EH (cell line): Measurements from ENCODE around the gene GALNT2.

Source experiments
- DNase-seq: peaks from one replicate; pipeline ENCODE4 v3.0.0-alpha.2; 2015; ENCODE audit warnings: low read depth

GALNT2 gene

DNA sequence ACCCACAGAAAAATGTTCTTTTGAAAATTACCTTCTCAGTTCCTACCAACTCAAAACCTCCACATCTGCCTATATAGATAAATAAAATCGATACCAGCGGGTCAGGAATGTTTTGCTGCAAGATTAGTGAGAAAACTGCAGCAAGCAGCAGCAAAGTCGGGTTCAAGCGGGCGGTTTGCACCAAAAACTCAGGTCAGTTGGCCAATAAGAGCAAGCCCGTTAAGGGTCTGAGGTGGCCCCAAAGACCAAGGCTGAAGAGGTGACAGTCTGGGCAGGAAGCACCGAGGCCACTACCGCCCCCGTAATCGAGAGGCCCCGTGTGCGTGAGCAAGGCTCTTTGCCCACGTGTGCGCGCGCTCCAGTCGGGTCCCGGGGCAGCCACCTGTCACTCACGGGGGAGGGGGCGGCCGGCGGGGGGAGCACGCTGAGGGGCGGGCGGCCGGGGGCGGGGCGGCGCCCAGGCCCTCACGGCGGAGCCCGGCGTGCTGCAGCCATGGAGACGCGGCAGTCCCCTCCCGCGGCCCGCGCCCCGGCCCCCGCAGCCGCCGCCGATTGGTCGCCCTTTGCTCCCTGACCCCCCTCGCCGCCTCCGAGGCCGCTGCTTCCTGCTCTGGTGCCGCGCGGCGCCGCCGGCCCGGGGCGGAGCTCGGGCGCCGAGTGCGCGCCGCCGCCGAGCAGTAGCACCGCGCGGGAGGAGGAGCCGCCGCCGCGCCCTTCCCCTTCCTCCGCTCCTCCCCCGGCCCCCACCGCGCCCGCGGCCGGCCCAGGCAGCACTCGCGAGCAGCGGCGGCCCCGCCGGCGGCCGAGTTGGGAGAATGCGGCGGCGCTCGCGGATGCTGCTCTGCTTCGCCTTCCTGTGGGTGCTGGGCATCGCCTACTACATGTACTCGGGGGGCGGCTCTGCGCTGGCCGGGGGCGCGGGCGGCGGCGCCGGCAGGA is at the start of gene GALNT2:
Gene GALNT2 (plus strand): TSS at position 773 of the 939 bp plus-strand sequence. CDS start 43 bp downstream, at position 816.
- DNase-seq = peak; percentile 90

DNA sequence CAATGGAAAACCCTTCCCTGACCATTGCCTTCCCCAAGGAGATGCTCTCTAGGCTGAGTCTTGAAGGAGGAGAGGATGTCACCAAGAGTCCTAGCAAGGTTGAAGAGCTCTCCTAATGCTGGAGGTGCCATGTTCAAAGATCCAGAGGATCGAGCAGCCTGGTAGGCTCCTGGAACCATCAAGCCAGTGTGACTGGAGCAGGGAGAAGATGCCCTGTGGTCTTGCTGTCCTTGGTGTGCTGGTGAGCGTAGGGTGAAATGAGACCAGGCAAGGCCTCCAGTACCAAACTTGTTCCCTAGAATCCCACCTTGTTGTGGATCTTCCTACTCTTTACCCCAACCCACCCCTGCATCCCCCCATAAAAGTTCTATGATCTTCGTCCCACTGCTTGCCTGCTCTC is 46.6 kb upstream of the GALNT2 start:
- no peak for DNase-seq

DNA sequence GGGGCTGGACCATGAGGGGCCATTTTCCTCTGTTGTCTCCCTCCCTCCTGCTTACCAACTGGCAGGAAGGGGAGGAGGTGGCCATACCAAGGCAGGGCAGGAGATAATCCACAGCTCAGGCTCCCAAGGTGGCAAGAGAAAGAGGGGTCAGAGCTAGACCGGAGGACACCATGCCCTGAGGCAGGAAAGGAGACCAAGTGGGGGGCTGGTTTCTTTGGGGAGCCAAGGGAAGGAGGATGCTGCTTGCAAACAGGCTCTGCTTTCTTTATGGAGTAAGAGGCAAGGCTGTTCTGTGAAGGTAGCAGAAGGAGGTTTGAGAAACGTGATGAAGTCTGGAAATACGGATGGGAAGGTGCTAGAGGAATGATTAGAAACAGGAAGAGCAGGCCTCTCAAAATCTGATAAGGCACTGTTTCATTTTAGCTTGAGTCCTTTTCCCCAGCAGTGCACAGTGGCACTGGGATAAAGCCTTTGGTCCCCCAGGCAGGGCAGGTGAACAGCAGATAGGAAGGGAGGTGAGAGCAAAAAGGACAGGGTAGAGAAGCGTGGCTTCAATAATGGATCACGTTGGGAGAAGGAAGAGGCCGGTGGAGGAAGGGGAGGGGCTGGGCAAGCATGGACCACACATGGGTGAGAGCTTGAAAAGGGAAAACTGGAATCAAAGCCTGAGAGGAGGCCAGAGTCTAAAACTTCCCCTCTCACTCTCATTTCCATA is 44.2 kb upstream of the GALNT2 start:
- DNase-seq = no peak

DNA sequence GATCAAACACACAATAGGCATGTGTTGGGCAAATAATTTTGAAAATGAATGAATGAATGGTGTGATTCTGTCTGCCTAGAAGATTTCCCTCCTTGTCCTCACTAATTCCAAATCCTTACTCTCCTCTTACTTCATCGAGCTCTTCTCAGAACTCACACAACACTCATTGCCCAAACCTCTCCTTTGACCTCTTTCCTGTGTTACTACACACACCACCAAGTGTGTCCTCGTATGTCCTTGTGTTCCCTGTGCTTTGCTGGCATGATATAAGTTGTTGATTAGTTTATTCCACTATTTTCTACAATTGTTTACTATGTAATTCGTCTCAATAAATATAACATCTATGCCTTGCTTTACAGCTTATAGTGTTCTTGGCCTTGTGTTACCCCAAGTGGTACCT is 41.4 kb upstream of the GALNT2 start:
- DNase-seq = no peak

DNA sequence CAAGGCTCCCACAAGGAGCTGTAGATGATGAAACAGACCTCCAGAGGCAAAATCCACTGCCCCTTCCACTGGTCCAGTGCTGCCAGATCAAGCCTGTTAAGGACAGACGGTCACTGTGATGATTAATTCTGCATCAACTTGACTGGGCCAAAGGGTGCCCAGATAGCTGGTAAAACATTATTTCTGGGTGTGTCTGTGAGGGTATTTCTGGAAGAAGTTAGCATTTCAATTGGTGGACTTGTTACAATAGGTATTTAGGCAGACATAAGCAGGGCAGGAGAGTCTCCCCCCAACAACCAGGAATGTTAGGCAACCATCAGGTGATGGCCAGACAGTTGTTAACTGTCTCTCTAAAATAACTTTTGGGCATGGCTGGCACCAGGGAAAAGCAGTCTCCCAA is 40.9 kb upstream of the GALNT2 start:
- DNase-seq = no peak

DNA sequence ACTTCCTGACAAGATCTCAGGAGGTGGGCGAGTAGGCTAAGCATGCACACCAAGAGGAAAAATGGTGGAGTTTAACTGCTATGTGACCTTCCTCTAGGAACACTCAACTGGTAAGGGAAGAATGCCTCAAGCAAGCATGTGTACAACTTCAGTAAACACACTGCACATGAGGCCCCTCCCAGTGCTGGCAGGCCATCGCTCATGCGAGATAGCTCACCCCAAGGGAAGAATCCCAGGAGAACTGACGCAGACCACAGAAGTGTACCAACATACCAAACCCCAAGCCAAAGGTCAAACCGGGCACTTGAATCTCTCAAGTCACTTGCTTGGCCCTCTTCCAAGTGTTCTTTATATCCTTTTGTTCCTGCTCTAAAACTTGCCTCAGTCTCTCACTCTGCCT is 40.5 kb upstream of the GALNT2 start:
- DNase-seq = no peak

DNA sequence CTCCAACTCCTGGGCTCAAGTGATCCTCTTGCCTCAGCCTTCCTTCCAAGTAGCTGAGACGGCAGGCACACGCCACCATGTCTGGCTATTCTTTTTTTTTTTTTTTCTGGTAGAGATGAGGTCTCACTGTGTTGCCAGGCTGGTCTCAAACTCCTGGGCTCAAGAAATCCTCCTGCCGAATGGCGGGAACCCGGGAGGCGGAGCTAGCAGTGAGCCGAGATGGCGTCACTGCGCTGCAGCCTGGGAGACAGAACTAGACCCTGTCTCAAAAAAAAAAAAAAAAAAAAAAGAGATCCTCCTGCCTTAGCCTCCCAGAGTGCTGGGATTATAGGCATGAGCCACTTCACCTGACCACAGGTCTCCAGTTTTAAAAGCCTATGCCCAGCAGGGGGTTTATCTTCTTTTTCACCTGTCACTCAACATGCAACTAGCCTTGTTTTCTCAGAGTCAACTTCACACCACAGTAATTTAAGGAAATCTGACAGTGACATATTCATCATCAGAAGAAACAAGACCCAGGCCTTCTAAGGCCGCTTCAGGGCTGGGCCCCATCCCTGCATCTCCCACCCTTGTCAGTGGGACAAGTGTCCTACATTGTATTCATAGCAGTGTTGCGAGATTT is 38.3 kb upstream of the GALNT2 start:
- no peak for DNase-seq

DNA sequence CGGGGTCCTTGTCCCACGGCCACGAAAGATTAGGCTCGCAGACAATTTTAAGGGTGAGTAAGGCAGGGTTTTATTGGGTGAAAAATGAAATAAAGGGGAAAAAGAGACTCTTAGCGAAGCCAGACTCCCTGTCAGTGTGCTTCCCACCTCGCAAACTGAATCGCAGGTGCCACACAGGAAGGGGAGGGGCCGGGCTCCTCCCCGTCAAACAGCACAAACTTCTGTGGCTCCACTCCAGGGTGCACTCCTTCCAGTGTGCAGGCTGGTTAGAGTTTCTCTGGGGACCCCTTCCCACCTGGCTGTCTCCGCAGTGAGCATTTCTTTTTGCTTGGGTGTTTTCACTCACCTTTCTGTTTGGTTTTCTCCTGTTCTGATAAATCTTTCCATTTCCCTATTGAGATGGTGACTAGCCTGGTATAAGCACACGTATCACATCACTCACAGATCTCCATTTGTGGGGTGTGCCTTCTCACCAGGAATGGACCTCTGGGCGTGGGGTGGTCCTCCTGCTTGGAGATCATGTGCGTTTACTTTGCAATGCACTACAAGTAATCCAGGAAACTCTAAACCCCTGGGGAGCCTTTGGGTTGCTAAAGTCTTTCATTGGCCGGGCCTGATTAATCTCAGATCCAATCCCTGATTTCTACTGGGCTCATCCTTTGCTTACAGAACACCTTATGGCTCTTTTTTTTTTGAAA is 37.6 kb upstream of the GALNT2 start:
- no peak for DNase-seq

DNA sequence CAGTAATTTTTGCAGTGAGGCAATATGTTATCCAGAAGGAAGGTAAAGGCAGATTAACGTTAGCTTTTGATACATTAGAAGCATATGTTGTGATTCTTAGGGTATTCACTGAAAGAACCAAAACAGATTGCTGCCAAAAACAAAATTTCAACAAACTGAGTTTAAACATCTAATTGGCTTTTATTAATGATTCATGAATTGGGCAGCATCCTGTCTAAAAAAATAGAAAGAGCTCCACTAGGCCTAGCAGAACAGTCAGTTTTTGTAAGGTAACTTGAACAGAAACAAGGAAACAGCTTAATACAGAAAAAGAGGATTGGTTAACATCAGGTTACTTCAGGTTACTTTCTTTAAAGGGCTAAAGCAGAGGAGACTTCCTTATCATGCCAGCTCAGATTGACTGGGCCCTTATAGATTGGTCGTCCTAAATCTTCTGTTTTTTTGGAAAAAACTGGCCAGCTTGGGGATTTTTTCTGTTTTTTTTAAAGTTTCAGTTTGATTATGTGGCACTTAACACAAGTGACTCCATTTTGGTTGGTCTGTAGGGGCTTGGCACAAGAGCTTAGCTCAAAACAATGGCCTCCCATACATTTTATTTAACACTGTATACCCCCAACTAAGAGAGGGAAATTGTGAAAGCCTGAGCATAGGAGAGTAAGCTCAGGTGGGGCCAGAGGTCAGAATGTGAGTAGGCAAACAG is 36.8 kb upstream of the GALNT2 start:
- DNase-seq = no peak

DNA sequence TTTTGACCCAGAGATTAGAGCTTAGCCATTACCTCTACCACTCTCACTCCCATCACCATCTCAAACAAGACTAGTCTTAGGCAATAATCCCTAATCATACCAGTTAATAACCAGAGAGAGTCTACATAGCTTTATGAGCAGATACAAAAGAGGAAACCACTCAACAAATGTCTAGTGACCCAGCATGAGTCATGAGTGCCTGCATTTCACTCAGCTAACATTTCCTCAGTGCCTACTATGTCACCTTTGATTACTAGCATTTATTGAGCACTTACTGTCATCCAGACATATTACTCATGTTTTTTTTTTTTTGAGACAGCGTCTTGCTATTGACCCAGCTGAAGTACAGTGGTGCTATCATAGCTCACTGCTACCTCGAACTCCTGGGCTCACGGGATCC is 35.9 kb upstream of the GALNT2 start:
- DNase-seq = peak; percentile 30

DNA sequence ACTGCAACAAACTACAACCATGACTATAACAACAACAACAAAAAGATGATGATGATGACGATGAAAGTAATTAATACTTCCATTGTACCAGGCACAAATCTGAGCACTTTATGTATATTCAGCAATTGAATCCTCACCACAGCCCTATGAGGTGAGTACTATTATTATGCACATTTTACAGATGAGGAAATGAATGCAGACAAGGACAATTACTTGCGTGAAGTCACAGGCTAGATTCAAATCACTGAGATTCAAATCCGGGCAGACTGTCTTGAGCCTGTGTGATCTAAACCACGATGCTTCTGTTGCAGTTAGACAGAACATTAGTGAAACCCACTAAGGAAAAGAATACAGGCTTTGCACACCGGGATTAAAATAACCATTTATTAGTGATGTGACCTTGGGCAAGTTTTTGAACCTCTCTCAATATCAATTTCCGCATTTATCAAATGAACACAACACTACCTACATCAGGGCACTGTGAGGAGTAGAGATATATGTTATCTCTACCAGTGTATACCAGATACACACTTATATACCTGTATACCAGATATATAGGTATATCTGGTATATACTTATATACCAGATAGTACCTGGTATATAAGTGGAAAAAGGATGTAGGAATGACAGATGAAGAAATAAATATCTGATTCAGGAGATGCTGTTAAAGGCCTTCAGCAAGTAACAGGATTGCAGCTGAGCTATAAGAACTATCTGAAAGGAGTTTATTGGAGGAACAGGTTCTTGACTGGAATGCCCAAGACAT is 34.3 kb upstream of the GALNT2 start:
- no peak for DNase-seq

DNA sequence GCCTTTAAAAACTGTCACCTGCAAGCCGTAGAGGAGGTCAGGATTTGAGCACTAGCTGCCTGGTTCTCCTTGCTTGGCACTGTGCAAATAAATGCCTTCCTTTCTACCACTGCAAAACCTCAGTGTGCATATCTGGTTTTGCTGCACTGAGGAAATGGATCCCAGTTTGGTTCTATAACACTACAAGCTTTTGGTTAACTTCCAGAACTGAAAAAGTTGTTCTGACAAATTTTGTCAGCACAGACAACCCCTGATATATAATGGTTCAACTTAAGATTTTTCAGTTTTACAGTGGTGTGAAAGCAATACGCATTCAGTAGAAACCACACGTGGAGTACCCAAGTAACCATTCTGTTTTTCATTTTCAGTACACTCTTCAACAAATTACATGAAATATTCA is 29.8 kb upstream of the GALNT2 start:
- DNase-seq = no peak

DNA sequence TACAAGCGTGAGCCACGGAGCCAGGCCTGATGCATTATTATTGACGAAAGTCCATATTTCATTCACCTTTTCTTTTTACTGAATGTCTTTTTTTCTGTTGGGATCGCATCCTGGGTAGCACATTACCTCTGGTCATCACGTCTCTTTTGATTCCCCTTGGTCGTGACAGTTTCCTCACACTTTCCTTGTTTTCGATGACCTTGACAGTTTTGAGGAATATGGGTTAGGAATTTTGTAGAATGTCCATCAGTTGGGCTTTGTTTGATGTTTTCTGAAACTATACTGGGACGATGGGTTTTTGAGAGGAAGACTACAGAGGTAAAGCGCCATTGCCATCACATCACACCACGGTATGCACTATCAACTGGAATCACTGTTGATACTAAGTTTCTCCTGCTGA is 26.6 kb upstream of the GALNT2 start:
- DNase-seq = no peak

DNA sequence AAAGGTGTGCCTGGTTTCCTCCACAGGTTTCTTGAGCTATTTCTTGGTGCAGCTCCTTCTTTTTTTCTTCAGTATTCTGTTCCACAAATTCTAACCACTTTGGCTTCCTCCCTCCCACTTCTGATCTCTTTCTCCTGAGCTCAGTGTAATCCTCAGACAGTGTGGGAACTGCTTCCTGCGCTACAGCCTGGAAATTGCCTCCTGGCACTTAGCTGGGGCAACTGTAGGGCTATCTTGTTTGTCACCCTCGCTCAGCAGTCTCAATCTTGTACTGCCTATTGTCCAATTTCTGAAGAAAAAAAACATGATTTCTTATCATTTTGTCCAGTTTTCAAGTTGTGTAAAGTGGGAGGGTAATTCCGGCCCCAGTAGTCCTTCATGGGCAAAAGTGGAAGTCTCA is 24.0 kb upstream of the GALNT2 start:
- DNase-seq = no peak

DNA sequence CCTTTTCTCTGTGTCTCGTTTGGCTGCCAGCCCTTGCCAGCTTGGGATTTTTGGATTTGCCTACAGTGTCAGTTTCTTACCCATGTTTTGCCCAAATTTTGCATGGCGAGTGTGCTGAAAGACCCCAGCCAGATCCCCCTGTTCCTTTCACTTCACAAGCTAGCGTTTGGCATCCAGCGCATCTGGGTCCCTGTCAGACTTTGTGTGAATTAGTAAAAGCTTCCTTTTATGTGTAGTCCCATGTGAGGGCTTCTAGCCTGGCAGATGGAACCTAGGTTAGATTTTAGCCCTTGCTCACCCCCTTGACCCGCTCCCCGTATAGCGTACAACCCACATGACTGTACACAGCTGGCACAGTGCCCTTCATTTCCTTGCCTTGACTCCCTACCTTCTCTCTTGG is 22.3 kb upstream of the GALNT2 start:
- no peak for DNase-seq

DNA sequence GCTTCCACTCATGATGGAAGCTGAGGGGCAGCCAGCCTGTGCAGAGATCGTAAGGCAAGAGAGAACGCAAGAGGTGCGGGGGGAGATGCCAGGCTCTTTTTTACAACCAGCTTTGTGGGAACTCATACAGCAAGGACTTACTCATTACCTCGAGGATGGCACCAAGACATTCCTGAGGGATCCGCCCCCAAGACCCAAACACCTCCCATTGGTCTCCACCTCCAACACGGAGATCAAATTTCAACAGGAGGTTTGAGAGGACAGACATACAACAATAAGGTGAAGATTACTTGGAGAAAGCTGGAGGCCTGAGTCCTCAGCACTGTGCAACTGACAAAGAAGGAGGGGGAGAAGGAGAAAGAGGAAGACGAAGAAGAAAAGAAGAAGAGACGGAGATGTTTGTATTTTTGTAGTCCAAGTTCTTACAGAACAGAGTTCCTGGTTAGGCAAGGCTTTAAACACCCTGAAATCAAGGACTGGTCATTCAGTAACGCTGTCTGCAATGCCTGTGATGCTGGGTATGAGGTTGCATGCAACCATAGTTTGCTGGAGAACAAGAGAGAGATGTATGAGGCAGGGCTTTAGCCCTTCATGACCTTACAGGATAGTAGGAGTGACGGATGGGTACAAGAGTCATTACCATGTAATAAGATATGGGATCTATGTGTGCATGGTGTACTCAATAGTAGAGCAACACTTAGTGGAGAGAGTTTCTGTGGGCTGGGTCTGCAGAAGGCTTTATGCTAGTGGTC is 19.7 kb upstream of the GALNT2 start:
- DNase-seq = peak; percentile 29

DNA sequence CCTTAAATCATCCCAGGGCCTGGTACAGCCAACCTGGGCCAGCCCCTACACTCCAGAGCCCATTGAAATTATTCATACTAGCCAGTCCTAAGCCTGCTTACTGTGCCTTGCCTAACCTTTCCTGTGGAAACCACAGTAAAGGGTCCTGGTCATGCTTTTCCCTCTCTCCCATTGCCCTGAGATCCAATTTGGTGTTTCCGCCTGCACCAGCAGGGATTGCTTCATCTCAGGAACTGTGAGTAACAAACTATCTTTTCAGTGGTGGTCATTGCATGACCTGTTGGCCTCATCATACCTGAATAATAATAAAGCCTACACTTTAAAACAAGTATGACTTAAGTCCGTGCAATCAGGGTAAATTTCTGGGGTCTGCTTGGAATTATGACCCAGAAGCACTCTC is 18.7 kb upstream of the GALNT2 start:
- DNase-seq = no peak

DNA sequence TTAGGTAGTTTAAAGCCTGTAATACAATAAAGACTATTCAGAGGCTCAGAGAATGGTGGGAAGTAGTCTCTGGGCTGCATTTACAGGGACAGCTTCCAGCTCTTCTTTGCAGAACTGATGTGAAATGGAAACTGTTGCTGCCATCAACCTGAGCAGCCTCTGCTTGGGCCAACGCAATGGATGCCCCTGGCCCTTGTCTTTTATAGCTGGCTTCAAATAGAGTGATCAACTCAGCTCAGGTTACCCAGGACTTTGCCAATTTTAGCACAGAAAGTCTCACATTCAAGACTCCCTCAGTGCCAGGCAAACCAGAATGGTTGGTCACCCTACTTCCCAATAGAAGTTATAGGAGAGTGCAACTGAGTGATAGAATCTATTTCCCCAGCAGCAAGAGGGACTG is 18.1 kb upstream of the GALNT2 start:
- DNase-seq = no peak

DNA sequence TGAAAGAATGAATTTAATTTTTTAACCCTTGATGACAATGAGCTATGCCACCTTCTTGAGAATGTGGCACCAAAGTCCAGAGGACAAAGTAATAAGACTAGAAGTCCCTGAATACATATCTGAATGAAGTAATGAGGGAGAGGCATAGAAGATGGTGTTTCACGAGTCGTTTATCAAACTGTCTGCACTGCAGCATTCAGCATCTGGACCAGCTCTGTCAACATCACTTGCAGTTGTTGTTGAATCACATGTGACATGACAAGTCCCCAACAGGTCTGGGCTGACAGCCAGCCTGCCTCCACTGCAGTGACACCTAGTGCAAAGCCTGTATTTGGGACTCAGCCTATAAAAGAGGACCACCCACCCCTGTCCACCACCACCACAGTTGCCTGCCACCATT is 17.3 kb upstream of the GALNT2 start:
- no peak for DNase-seq
